SH-SY5Y (cell line): ENCODE measurements around the gene MED29.

Source experiments
- GATA2 ChIP-seq: IDR thresholded peaks from 2 replicates; pipeline ENCODE4 v1.6.1; 2011; ENCODE audit warnings: mild to moderate bottlenecking, low read depth, low read length
- GATA3 ChIP-seq: IDR thresholded peaks from 2 replicates; pipeline ENCODE4 v1.6.1; 2011; ENCODE audit warnings: low read depth, mild to moderate bottlenecking, low read length, moderate library complexity

MED29 gene

DNA sequence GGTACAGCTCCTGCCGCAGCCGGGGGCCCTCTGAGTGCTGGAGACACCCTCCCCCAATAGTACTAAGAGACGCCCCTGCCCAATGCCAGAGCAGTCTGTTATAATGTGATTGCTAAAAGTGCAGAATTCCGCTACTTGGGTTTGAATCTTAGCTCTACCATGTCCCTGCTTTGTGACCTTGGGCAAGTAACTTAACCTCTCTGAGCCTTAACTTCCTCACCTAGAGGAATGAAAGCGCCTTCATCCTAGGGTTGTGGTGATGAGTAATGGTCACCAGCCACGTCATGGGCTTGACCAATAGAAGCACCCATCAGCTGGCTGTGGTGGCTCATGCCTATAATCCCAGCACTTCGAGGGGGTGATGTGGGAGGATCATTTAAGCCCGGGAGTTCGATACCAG is 27.8 kb downstream of the MED29 start:
- TF ChIP-seq GATA2 (no peak), GATA3 (no peak)

DNA sequence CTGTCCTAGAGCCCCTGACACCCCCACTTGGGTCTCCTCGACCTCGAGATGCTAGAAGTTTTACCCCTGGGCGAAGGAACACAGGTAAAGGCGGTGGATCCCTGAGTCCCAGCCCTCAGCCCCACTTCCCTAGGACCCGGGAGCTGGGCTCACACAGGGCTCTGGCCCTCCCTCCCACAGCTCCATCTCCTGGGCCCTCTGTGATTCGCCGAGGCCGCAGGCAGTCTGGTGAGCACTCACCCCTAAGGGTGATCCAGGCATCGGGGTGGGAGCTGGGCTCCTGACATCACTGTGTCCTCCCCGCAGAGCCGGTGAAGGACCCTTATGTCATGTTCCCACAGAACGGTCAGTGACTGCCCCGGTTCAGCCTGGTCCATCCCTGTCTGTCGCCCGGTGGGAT is 29.6 kb downstream of the MED29 start:
- TF ChIP-seq GATA2 (no peak), GATA3 (no peak)

DNA sequence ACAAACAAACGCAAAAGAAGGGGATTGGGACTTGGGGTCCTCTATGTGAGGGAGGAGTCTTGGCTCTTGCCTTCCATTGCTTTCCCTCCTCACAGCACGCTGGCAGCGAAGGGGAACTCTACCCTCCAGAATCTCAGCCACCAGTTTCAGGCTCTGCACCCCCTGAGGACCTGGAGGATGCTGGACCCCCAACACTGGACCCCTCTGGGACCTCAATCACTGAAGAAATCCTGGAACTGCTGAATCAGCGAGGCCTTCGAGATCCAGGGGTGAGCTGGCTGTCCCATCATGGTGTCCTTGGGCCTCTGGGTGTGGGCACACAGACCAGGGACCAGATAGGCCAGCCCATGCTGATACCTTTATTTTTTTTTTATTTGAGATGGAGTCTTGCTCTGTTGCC is 30.8 kb downstream of the MED29 start:
- no peak for TF ChIP-seq GATA3
- no peak for TF ChIP-seq GATA2

DNA sequence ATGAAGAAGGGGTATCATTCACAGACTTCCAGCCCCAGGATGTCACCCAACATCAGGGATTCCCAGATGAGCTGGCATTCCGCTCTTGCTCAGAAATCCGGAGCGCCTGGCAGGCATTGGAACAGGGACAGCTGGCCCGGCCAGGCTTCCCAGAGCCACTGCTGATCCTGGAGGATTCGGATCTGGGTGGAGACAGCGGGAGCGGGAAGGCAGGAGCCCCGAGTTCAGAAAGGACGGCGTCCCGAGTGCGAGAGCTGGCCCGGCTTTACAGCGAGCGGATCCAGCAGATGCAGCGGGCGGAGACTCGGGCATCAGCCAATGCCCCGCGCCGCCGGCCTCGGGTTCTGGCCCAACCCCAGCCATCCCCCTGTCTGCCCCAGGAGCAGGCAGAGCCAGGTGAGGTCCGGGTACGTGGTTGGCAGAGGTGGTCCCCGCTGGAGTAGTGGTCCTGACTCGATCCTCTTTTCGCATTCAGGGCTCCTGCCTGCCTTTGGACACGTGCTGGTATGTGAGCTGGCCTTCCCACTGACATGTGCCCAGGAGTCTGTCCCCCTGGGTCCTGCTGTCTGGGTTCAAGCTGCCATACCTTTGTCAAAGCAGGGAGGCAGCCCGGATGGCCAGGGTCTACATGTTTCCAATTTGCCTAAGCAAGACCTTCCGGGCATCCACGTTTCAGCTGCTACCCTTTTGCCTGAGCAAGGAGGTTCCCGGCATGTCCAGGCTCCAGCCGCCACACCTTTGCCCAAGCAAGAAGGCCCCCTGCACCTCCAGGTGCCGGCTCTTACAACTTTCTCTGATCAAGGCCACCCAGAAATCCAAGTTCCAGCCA is 32.3 kb downstream of the MED29 start:
- no peak for TF ChIP-seq GATA3
- no peak for TF ChIP-seq GATA2

DNA sequence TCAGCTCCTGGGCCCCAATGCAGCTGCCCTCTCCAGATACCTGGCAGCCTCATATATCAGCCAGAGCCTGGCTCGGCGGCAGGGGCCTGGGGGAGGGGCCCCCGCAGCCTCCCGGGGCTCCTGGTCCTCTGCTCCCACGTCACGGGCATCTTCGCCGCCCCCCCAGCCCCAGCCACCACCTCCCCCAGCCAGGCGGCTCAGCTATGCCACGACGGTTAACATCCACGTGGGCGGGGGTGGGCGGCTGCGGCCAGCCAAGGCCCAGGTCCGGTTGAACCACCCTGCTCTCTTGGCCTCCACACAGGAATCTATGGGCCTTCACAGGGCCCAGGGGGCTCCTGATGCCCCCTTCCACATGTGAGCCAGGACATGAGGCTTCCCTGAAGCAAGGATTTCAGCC is 33.8 kb downstream of the MED29 start:
- TF ChIP-seq GATA3 (no peak), GATA2 (no peak)

DNA sequence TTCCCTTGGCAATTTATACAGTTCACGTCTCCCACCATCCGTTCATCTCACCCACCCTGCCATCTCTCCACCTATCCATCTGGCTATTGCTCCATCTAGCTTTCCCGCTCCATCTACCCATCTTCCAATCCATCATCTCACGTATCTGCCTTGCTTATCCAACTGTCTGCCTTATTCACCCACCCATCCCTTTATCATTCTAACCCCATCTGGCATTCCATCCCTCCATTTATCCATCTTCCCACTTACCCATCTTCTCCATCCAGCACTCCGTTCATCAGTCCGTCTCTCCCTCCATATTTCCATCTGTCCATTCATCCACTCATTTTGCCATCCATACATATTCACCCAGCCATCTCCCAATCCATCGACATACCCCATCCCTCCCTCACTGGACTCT is 34.6 kb downstream of the MED29 start:
- TF ChIP-seq GATA3 = no peak
- no peak for TF ChIP-seq GATA2

DNA sequence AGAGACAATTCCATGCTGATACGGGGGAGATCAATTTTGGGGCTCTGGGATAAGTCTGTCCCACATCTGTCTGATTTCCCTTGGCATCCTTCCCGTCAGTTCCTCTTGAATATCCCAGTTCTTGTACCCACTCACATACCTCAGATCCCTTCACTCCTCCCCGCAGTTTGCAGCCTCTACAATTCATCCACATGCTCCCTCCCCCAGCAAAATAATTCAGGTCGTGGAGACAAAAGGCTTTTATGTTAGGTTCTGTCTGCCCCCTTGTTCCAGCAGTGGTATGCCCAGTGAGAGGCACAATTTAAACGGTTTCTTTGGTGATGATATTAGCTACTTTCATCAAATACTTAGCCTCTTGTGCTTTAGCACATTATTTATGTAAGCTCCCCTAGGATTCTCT is 35.0 kb downstream of the MED29 start:
- no peak for TF ChIP-seq GATA2
- TF ChIP-seq GATA3 = no peak

DNA sequence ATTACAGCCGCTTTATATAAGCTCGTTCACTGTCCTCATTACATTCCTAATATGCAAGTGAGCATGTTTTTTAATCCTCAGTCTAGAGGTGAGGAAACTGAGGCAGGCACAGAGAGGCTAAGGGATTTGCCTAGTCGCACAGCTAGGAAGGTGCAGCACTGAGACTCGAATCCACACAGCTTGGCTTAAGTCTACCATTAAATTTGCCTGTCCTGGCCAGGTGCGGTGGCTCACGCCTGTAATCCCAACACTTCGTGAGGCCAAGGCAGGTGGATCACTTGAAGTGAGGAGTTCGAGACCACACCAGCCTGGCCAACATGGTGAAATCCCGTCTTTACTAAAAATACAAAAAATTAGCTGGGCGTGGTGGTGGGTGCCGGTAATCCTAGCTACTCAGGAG is 36.5 kb downstream of the MED29 start:
- TF ChIP-seq GATA3 (no peak), GATA2 (no peak)

DNA sequence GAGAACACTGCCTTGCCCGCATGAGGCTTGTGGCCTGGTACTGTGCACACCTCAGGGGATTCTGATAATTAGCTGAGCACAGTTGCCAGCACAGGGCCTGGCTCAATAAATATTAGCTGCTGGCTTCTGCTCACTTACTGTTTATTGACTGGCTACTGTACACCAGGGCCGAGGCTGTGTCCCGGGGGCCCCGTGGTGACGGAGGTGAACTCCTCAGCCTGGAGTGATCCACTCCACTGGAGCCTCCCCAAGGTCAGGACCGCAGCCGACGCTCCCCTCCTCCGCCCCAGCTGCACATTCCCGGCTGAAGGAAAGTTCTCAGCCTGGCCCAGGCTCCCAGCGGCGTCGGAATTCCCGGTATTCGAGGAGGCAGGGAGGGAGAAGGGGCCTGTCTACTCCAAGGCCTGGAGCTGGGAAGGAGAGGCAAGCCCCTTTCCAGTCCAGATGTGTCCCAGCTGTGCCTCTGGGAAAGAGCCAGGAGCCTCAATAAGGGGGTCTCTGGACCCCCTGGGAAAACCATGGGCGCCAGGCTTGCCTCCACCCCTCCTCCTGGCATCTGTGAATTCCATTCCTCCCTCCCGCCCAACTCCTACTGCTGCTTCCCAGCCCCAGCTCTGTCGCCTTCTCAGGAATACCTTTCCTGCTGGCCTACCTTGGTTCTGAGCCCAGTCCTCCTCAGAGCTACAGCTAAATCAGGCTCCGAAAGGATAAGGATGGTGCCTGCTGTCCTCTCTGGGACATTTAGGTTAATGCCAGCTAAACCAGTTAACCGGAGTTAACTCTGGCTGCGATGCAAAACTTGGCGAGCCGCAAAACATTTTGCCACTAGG is 37.3 kb downstream of the MED29 start:
- TF ChIP-seq GATA3 (no peak), GATA2 (no peak)

DNA sequence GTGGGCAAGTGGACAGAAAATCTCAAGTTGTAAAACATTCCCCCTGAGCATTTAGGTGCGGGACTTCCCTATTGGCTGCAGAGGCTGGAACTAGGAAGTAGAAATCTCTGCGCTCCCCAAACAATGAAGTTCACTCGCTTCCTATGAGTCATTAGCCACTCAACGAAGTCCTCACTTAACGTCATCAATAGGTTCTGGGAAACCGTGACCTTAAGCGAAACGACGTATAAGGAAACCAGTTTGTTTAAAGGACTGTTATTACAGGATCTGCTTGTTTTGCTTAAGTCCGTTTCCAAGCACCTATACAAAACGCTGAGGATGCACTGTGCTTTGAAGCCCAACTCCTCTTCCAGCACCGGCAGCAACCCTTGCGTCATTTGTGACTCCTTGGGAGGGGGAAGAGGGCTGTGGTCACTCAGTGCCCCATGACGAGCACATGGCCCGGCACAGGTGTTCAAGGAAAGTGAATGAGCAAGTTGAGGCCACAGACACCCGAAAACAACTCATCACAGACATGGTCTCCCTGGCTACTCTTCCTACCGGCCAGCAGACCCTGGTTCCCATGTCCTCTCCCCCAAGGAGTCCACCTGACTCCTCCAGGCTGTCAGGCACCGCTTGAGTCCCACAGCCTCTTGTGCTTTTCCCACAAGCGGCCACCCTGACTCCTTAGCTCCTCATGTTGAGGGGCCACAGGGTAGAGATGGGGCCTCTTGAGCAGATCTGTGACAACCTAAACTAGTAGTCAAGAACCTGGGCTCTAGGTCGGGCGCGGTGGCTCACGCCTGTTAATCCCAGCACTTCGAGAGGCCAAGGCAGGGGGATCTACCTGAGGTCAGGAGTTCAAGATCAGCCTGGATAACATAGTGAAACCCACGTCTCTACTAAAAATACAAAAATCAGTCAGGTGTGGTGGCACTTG is 39.8 kb downstream of the MED29 start:
- TF ChIP-seq GATA3 = no peak
- no peak for TF ChIP-seq GATA2

DNA sequence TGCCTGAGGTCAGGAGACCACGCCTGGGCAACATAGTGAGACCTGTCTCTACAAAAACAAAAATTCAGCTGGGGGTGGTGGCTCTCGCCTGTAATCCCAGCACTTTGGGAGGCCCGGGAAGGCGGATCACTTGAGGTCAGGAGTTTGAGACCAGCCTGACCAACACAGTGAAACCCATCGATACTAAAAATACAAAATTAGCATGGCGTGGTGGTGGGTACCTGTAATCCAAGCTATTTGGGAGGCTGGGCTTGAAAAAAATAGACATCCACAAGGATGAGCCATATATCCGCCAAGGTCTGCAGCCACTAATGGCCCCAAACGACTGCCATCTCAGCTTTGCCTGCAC is 41.5 kb downstream of the MED29 start:
- TF ChIP-seq GATA3 (no peak), GATA2 (no peak)

DNA sequence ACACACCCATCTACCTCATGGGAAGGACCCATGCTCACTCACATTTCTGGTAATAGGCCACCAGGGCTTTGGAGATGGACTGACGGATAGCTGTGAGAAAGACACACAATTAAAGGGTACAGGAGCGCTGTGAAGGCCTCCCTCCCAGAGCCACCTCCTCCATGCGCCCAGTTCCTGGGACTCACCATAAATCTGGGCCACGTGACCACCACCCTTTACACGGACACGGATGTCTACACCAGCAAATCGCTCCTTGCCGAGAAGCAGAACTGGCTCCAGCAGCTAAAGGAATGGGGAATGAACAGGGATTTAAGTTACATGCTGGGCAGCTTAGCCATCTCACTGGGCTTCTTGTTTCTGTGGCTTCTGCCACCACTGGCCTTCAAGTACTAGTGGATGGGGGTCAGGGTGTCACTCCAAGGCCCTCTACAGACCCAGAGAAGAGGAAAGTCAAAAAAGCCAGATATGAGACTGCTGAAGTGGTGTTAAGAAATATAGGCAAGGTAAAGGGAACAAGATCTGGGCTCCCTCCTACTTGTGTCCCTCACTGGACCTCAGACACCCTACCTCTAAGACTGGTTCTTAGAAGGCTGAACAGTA is 42.4 kb downstream of the MED29 start:
- TF ChIP-seq GATA3 = no peak
- TF ChIP-seq GATA2 = no peak

DNA sequence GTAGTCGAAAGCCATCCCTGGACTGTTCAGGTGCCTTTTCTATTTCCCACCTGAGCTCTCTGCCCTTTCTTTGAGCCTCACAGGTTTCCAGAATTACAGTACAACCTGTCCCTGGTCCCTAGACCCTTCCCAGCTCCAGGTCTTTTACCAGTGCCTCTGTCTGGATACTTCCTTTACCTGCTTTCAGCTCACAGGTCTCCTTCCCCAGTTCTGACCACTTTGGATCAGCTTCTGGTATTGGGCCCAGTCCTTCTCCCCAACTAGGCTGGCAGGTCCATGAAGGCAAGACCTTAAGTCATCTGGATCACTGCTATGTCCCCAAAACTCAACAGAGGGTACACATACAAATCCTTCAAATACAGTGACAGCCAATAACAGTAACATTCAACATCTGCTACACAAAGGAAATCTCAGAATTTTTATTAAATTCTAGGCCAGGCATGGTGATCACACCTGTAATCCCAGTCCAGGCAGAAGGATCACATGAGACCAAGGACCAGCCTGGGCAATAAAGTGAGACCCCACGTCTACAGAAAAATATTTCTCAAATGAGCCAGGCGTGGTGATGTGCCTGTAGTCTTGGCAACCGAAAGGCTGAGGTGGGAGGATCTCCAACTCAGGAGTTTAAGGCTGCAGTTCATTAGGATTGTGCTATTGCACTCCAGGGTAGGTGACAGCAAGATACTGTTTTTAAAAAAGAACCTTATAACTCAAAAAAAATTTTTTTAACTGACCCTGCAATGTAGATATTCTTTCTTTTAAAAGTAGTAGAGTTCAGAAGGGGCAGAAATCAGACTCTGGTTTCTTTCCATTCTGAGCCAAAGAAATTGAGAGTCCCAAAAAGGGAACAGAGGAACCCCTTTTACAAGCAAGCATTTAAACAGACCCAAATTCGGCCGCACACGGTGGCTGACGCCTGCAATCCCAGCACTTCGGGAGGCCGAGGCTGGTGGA is 43.2 kb downstream of the MED29 start:
- TF ChIP-seq GATA3 = no peak
- TF ChIP-seq GATA2 = no peak
